GM12865 (cell line): ENCODE measurements around the gene TMEM239.
"Not testable (repeated sequence)": the region's sequence is repeated elsewhere in the genome, so short reads cannot be mapped to it uniquely, and the experiment has no call there.

Experiments used
- DNase-seq: peaks from one replicate; pipeline ENCODE4 v3.0.0; 2010; ENCODE audit warnings: low read depth
- H3K4me3 ChIP-seq: 2 replicates; pipeline ENCODE4 v1.5.1; 2011; ENCODE audit warnings: mild to moderate bottlenecking, low read depth, low read length, control low read depth
- TF ChIP-seq, protein P1 (sequence below): IDR thresholded peaks from 2 replicates; pipeline ENCODE4 v1.5.1; 2011; ENCODE audit warnings: low read length, control low read depth, low read depth, inconsistent platforms; ENCODE audit not compliant: insufficient read depth; ENCODE audit errors: missing control alignments

TMEM239 gene

DNA sequence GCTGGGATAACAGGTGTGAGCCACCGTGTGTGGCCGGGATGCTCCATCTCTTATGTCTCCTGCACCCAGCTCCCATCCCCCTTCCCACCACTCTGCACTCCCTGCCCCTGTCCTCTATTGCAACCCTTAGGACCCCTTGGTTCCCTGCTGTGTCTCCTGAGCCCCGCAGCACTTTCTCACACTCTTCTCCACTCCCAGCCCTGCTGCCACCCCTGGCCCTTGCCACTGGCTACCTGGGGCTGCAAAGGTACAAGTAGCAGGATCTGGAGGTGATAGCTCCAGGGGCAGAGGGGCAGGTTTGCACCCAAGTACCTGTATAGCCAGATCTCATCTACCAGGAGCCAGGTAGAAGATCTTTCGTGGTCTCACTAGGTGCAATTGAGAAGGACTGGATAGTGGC is 9.1 kb upstream of the TMEM239 start:
- no peak overlapping the region for H3K4me3 ChIP-seq
- DNase-seq, result no peak
- TF ChIP-seq, protein P1, sequence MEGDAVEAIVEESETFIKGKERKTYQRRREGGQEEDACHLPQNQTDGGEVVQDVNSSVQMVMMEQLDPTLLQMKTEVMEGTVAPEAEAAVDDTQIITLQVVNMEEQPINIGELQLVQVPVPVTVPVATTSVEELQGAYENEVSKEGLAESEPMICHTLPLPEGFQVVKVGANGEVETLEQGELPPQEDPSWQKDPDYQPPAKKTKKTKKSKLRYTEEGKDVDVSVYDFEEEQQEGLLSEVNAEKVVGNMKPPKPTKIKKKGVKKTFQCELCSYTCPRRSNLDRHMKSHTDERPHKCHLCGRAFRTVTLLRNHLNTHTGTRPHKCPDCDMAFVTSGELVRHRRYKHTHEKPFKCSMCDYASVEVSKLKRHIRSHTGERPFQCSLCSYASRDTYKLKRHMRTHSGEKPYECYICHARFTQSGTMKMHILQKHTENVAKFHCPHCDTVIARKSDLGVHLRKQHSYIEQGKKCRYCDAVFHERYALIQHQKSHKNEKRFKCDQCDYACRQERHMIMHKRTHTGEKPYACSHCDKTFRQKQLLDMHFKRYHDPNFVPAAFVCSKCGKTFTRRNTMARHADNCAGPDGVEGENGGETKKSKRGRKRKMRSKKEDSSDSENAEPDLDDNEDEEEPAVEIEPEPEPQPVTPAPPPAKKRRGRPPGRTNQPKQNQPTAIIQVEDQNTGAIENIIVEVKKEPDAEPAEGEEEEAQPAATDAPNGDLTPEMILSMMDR, result no peak

DNA sequence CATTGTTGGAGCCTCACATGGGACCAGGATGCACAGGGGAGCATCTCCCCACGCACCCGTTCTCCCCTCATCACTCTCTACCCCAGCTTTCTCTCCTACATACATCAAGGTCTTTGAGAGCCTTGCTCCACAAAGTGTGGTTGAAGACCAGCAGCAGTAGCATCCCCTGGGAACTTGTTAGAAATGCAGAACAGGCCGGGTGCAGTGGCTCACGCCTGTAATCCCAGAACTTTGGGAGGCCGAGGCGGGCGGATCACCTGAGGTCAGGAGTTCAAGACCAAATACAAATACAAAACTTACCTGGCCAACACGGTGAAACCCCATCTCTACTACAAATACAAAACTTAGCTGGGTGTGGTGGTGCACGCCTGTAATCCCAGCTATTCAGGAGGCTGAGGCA is 8.2 kb upstream of the TMEM239 start:
- H3K4me3 ChIP-seq, DNase-seq: not testable (repeated sequence)

DNA sequence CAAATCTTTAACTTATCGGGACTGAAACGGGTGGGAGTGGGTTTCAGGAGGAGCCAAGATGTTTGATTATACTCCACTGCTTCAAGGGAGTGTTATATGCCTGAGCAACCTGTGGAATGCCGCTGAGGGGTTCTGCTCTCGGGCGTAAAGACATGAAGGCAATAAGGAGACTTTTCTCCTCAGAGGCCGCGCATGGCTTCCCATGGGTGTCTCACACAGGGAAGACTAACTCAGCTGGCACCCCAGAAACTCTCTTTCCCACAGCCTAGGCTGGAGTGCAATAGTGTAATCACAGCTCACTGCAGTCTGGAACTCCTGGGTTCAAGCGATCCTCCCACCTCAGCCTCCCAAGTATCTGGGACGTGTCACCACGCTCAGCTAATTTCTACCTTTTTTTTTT is 6.5 kb upstream of the TMEM239 start:
- no peak for DNase-seq
- H3K4me3 ChIP-seq, result no peak overlapping the region
- TF ChIP-seq, protein P1, result no peak

DNA sequence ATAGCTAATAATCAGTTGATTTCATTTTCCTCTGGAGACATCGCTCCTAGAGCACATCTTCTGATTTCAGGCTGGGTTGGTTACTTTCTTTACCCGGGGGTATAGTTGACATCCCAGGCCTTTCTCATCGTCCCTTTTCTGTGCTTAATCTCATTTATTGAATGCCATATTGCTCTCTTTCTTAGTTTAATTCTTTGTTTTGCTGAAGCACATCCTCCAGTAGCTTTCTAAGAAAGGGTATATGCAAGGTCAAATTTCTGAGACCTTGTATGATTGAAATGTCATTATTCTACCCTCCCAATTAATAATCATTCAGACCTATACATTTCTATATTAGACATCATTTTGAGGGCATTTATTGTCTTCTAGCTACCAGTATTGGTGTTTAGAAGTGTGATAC is 4.0 kb upstream of the TMEM239 start:
- TF ChIP-seq, protein P1, result no peak
- DNase-seq, result no peak
- no peak overlapping the region for H3K4me3 ChIP-seq

DNA sequence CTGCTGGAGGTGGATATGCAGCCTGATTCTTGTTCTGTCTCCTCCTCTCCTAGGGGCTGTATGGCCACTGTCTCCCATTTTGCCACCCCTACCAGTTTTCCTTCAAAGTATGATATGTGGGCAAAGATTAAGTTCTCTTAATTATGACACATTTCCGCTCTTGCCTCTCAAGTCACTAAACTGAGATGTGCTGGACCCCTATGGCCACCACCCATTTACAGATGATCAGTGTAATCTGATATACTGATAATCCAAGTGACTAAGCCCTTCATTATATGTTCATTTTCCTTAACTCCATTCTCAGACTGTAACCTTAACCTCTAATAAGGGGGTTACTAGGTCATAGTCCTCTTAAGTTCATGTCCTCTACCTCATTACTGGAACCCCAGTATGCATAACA is 2.1 kb upstream of the TMEM239 start:
- DNase-seq, result no peak
- no peak overlapping the region for H3K4me3 ChIP-seq
- TF ChIP-seq, protein P1, result no peak

DNA sequence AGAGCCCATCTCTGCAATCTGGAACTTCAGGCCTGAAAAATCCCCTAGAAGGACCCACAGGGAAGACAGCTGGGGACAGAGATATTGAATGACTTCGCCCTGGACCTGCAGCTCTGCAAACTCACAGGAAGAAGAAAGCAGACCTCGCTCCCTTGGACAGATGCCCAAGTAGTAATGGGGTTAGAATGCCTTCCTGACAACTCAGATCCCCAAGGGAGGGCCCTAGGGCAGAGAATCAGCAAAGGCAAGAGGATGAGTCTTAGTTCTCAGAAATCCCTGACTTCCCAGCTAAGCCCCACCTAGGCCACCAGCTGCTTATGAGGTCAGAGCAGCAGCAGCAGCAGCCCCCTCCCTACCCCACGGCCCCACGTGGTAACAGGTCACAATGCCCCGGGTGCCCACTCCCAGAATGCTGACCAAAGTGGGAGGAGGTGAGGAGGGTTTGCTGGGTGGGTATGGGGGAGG is 1.5 kb upstream of the TMEM239 start, which contains the start of gene C20orf141:
Gene C20orf141, plus strand, starts transcription at position 401 of the 465 bp plus-strand sequence. CDS start 198 bp downstream, outside the sequence.
- H3K4me3 ChIP-seq, result no peak within 1 kb of the TSS
- TF ChIP-seq, protein P1, result no peak
- no peak for DNase-seq

DNA sequence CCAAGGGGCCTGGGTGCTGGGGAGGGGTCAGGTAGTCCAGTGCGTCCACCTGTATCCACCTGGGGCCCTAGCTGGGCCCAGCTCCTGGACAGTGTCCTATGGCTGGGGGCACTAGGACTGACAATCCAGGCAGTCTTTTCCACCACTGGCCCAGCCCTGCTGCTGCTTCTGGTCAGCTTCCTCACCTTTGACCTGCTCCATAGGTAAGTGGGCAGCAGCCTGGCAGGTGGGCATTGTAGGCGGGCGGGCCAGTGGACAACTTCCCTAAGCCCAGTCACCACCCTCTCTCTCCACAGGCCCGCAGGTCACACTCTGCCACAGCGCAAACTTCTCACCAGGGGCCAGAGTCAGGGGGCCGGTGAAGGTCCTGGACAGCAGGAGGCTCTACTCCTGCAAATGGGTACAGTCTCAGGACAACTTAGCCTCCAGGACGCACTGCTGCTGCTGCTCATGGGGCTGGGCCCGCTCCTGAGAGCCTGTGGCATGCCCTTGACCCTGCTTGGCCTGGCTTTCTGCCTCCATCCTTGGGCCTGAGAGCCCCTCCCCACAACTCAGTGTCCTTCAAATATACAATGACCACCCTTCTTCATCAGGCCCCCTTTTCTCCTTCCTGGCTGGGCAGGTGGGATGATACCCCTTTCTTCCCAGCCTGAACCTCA is 793 bp upstream of the TMEM239 start:
- H3K4me3 ChIP-seq, result no peak overlapping the region
- TF ChIP-seq, protein P1, result no peak
- DNase-seq, result no peak
